GM23248 (cell line): ENCODE results near the gene ATP2B1.

Experiments
- EZH2 ChIP-seq: fragments of 200-600 bp; sonication (generic); IDR thresholded peaks from 2 replicates; pipeline ENCODE4 v1.6.1; 2018; ENCODE audit warnings: antibody characterized with exemption, mild to moderate bottlenecking; ENCODE audit not compliant: insufficient read depth, poor library complexity, severe bottlenecking
- EZH2phosphoT487 ChIP-seq: fragments of 200-600 bp; sonication (generic); IDR thresholded peaks from 2 replicates; pipeline ENCODE4 v1.6.1; 2018; ENCODE audit warnings: antibody characterized with exemption, moderate library complexity, mild to moderate bottlenecking, low read depth; ENCODE audit not compliant: insufficient read depth

DNA sequence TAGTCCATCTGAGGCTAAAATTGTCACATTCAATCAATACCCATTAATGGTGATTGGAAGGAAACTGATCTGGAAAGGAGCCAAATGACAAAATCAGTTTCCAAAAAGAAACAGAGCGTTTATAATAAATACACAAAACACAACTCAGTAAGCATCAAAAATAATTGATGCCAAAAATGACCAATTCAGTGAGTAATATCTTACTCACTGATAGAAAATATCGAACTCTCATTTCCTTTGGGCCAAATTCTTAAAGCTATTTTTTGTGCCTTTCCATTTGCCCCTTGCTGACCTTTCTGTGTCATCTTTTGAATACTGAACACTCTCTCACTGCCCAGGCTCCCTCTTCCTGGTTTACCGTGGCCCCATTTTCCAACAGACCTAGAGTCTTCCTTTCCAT is 22.5 kb upstream of the ATP2B1 start:
- TF ChIP-seq EZH2: no peak
- TF ChIP-seq EZH2phosphoT487: no peak
